Measurements from ENCODE around the gene SYNM. TPM values are rescaled to one million over a fixed set of nuclear protein-coding genes. Genes with fewer than 3 reads are reported as not detected.

Gene SYNM
- total and polyA plus RNA-seq, 8 donors, result 2.0 to 4.5 (median 3.3) TPM

DNA sequence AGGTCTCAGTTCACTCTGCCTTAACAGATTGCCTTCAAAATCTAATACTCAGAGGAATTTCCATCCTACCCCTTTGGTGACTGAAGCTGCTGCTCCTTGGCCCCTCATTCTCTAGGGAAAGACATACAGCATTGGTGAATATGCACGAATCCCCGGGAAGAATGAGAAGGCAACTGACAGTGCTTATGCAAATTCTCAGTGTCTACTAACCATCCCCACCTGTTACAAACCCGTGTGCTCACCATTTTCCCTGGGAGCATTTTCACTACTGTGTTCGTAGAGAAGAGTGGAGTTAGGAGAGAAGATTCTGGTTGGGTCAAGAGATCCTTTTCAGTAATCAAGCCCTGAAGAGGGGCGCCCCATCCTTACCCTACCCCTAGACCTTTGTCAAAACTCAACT is 37.7 kb downstream of the SYNM start:
- Histone ChIP-seq H3K36me3 (no peaks in the 10 kb centered on the region), H3K9me3 (no peaks in the 10 kb centered on the region), H3K4me1 (peaks cover 0 to 3% (median 3%) of the 10 kb centered on the region in 3 donors), H3K4me3 (no peak overlapping the region), H3K27ac (no peak overlapping the region), H3K27me3 (no peaks in the 10 kb centered on the region)
- 89 to 92% methylated on average over 5 of the region's 5 CpGs for WGBS, 2 donors
- TF ChIP-seq, protein P1, sequence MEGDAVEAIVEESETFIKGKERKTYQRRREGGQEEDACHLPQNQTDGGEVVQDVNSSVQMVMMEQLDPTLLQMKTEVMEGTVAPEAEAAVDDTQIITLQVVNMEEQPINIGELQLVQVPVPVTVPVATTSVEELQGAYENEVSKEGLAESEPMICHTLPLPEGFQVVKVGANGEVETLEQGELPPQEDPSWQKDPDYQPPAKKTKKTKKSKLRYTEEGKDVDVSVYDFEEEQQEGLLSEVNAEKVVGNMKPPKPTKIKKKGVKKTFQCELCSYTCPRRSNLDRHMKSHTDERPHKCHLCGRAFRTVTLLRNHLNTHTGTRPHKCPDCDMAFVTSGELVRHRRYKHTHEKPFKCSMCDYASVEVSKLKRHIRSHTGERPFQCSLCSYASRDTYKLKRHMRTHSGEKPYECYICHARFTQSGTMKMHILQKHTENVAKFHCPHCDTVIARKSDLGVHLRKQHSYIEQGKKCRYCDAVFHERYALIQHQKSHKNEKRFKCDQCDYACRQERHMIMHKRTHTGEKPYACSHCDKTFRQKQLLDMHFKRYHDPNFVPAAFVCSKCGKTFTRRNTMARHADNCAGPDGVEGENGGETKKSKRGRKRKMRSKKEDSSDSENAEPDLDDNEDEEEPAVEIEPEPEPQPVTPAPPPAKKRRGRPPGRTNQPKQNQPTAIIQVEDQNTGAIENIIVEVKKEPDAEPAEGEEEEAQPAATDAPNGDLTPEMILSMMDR (IDR thresholded peaks at IDR 0.05), result no peak
- ATAC-seq, result no peak
- FAIRE-seq, result no peak
- no peak for DNase-seq
- intact Hi-C loops (cut with DNase I), result no loop called here

- DNase-seq, result no peak
- intact Hi-C loops (cut with DNase I), result no loop called here
- Histone ChIP-seq H3K36me3 (no peaks in the 10 kb centered on the region), H3K4me1 (peaks cover 0 to 3% (median 3%) of the 10 kb centered on the region in 3 donors), H3K9me3 (no peaks in the 10 kb centered on the region), H3K27me3 (no peaks in the 10 kb centered on the region), H3K4me3 (no peak overlapping the region), H3K27ac (no peak overlapping the region)
- FAIRE-seq, result peak; percentile 41
- ATAC-seq, result peak in 2 of 4 donors; percentile 39 to 42
- WGBS, 2 donors, result 44 to 50% methylated on average over 3 of the region's 3 CpGs
- TF ChIP-seq, protein P1 (IDR thresholded peaks at IDR 0.05), result no peak
Observed at GRCh38 chr15:99143242-99143641, 38.4 kb downstream of the SYNM start.

GRCh38 chr15:99143655-99144610 is 39.1 kb downstream of the SYNM start:
- DNase-seq (peak in 2 of 6 donors; percentile 25 to 33), ATAC-seq (peak; percentile 47 to 88 (median 82)), FAIRE-seq (no peak)
- intact Hi-C loops (cut with DNase I), result no loop called here
- Histone ChIP-seq H3K36me3 (no peaks in the 10 kb centered on the region), H3K27me3 (no peaks in the 10 kb centered on the region), H3K9me3 (no peaks in the 10 kb centered on the region), H3K4me3 (no peak overlapping the region), H3K27ac (no peak overlapping the region), H3K4me1 (peaks cover 0 to 3% (median 3%) of the 10 kb centered on the region in 3 donors)
- TF ChIP-seq, protein P1 (IDR thresholded peaks at IDR 0.05), result no peak
- WGBS, 2 donors, result 81 to 85% methylated on average over 7 of the region's 7 CpGs

DNA sequence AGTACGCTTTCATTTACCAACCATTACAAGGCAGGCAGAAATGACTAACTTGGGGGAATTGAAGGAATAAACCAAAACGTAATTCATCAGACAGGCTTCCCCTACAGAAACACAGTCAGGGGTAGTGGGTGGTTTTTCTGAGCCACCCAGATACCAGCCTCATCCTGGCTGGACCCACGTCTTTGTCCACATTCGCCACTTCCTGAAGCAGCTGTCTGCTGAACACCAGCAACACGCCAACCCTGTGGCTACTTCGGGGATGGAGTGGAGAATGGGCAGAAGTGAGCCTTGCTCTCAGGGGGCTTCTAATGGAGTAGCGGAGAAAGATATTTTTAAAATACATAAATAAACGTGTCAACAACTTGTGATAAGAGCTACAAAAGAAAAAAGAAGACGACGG is 40.1 kb downstream of the SYNM start:
- Histone ChIP-seq H3K9me3 (no peaks in the 10 kb centered on the region), H3K27ac (no peak overlapping the region), H3K36me3 (no peaks in the 10 kb centered on the region), H3K4me3 (no peak overlapping the region), H3K27me3 (no peaks in the 10 kb centered on the region), H3K4me1 (peaks cover 0 to 3% (median 3%) of the 10 kb centered on the region in 3 donors)
- no peak for FAIRE-seq
- intact Hi-C loops (cut with DNase I), result no loop called here
- ATAC-seq, result no peak
- 86 to 90% methylated on average over 10 of the region's 10 CpGs for WGBS, 2 donors
- TF ChIP-seq, protein P1 (IDR thresholded peaks at IDR 0.05), result no peak
- no peak for DNase-seq

DNA sequence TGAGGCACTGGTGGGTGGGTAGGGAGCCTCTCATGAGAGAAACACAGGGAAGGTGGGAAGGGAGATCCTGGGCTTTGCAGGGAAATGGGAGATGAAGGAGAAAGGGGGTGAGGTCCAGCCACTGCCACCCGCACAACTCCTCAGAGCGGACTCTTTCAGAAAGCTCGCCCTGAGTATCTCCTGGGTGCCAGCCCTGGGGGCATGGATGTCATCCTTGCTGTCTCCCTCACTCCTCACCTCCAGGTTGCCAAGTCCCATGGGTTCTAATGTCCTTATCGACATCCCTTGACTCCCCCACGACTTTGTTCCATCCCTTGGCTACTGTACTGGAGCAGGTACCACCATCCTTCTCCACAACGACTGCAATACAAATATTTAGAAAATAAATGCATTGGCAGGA is 40.9 kb downstream of the SYNM start:
- ATAC-seq, result no peak
- H3K27ac ChIP-seq, result no peak overlapping the region
- H3K4me1 ChIP-seq, result peaks cover 0 to 3% (median 3%) of the 10 kb centered on the region in 3 donors
- 85 to 88% methylated on average over 6 of the region's 6 CpGs for WGBS, 2 donors
- H3K36me3 ChIP-seq, result no peaks in the 10 kb centered on the region
- intact Hi-C loops (cut with DNase I), result no loop called here
- no peak for FAIRE-seq
- no peak overlapping the region for H3K4me3 ChIP-seq
- H3K27me3 ChIP-seq, result no peaks in the 10 kb centered on the region
- no peaks in the 10 kb centered on the region for H3K9me3 ChIP-seq
- no peak for DNase-seq
- TF ChIP-seq, protein P1 (IDR thresholded peaks at IDR 0.05), result no peak
